GM12801 (cell line): ENCODE results near the gene JAG2.

ENCODE experiments used
- CTCF ChIP-seq: IDR thresholded peaks from one replicate; pipeline ENCODE4 v1.5.1; 2011; ENCODE audit warnings: control low read depth; ENCODE audit not compliant: insufficient read length; ENCODE audit errors: extremely low read depth

JAG2 gene

GRCh38 chr14:105154476-105154871 is 14.1 kb downstream of the JAG2 start:
- TF ChIP-seq CTCF = no peak

DNA sequence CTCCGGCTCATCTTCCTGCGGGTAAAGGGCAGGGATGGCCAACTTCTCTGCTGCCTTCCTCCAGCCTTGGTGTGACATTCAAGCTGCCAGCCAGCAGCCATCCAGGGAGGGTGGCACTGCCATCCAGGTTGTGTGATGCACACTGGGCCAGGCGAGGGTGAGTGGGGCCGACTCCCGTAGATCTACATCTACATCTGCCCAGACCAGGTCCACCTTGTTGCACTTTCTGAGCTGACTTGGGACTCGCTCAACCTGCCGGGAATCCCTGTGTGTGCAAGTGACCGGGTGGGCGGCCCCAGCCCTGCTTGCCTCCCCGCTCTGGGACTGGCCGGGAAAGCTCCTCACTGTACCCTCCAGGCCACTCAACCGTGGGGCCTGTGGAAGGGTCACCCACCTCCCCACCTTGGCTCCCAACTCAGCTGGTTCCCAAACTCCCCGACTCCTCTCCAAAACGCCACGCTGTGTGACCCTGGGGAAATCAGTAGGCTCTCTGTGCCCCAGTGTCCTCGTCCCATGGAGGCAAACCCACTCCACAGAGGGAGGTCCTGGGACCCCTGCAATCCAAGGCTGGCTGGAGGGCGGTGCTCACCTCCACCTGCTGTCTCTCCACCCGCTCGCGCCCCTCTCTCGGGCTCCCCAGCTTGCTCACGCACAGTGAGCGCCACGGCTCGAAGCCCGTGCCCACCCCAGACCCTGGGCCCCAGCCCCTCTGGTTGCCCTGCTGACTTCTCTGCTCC is 14.7 kb downstream of the JAG2 start:
- TF ChIP-seq CTCF = no peak

- TF ChIP-seq CTCF = no peak
These were observed 15.2 kb downstream of the JAG2 start for GRCh38 chr14:105153331-105153731.

DNA sequence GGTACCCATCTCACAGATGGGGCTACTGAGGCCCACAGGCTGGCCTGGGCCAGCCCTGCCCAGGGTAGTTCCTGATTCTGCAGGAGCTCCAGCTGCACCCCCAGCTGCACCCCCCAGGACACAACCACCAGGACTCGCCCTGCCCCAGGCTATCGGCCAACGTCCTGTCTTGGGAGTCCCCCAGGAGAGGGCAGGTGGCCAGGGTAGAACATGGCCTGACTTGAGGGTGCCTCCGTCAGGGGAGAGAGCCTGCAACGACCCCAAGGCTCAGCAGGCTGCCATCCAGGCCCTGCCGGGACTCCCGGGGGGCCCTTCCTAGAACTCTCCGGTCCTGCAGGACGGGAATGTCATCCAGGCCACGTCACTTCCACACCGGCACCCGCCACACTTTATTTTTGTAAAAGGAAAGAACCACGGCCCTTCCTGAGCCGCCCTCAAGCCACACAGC is 15.8 kb downstream of the JAG2 start:
- no peak for TF ChIP-seq CTCF

GRCh38 chr14:105151838-105152793 is 16.5 kb downstream of the JAG2 start:
- TF ChIP-seq CTCF = no peak

DNA sequence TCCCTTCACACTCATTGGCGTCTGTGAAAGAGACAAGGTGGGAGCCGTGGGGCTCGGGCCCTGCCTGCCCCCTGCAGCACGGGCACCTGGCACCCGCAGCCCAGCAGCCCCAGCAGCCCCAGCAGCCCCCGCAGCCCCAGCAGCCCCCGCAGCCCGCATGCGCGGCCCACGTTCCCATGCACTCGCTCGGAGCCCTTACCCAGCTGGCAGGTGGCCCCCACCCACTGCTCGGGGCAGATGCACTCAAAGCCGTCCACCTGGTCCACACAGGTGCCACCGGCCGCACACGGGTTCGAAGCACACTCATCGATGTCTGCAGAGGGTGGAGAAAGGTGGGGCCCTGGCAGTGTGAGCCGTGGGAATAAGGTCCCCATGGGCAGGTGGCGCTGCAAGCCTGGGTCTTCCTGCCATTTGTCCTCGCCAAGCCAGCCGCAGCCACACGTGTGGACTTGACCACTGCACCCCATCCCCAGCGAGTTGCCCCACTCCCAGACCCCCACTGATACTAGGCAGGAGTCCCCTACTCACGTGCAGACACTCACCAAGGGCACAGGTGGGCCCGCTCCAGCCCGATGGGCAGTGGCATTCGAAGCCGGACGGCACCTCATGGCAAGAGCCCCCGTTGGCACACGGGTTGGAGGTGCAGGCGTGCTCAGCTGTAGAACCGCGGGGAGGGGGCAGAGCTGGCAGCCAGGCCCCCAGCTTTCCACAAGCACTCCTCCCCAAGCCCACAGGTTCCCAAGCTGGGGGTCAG is 17.3 kb downstream of the JAG2 start:
- TF ChIP-seq CTCF = no peak
